Stimulated activated CD8-positive, alpha-beta memory T cell treated with anti-CD3 and anti-CD28 coated beads, Interleukin-12 subunit alpha, Interleukin-12 subunit beta, amount 100 ng/mL, for 4 hours (primary cell): ENCODE measurements around the gene WBP2NL.
"Not testable (repeated sequence)": the region's sequence is repeated elsewhere in the genome, so short reads cannot be mapped to it uniquely, and the experiment has no call there.

Experiments
- DNase-seq: peaks from one replicate; pipeline ENCODE4 v3.0.0-alpha.2; 2020; ENCODE audit warnings: low read depth

The WBP2NL gene

GRCh38 chr22:41998361-41999261 lies at the start of gene WBP2NL:
WBP2NL (plus strand) TSS chr22:41998788; CDS start chr22:41998819, 31 bp downstream.
- DNase-seq = peak; percentile 80

- DNase-seq = not testable (repeated sequence)
Measured at GRCh38 chr22:41948928-41949296, 49.7 kb upstream of the WBP2NL start.

- DNase-seq = no peak
Measured at GRCh38 chr22:41949297-41949965, 49.2 kb upstream of the WBP2NL start.

- no peak for DNase-seq
Measured at GRCh38 chr22:41951898-41952474, 46.6 kb upstream of the WBP2NL start, which contains the start of gene SMIM45. SMIM45 (plus strand) TSS chr22:41952150.

GRCh38 chr22:41952713-41953112 lies 45.9 kb upstream of the WBP2NL start:
- DNase-seq = no peak

GRCh38 chr22:41957941-41958556 lies 40.5 kb upstream of the WBP2NL start:
- DNase-seq = no peak

GRCh38 chr22:41963453-41964111 lies 35.0 kb upstream of the WBP2NL start:
- DNase-seq = no peak

- DNase-seq = no peak
Measured at GRCh38 chr22:41964112-41964491, 34.5 kb upstream of the WBP2NL start.

- no peak for DNase-seq
Measured at GRCh38 chr22:41966225-41966606, 32.4 kb upstream of the WBP2NL start.

- DNase-seq = no peak
Measured at GRCh38 chr22:41966607-41967240, 31.9 kb upstream of the WBP2NL start.

- DNase-seq = no peak
Measured at GRCh38 chr22:41968601-41969000, 30.0 kb upstream of the WBP2NL start.

- DNase-seq = no peak
Measured at GRCh38 chr22:41969110-41969646, 29.4 kb upstream of the WBP2NL start, which contains the start of gene SEPTIN3. SEPTIN3 (plus strand) TSS chr22:41969443; CDS start chr22:41971493, 2,050 bp downstream.

- DNase-seq = no peak
Measured at GRCh38 chr22:41970601-41971000, 28.0 kb upstream of the WBP2NL start.

GRCh38 chr22:41971431-41971830 lies 27.2 kb upstream of the WBP2NL start:
- no peak for DNase-seq

- no peak for DNase-seq
Measured at GRCh38 chr22:41974691-41975290, 23.8 kb upstream of the WBP2NL start.

- no peak for DNase-seq
Measured at GRCh38 chr22:41975299-41976069, 23.1 kb upstream of the WBP2NL start.

GRCh38 chr22:41976070-41976901 lies 22.3 kb upstream of the WBP2NL start:
- DNase-seq = peak; percentile 26

- DNase-seq = no peak
Measured at GRCh38 chr22:41976961-41977566, 21.5 kb upstream of the WBP2NL start.
